ENCODE results near the gene FCAMR.

- TF ChIP-seq POLR2A (IDR thresholded peaks at IDR 0.05): no peak
- no peak for TF ChIP-seq POLR2AphosphoS5 (IDR thresholded peaks at IDR 0.05)
These were observed 40.5 kb upstream of the FCAMR start for GRCh38 chr1:207010726-207011125.
